HepG2 (cell line): ENCODE results near the gene FOSB. TPM values are rescaled to one million over a fixed set of nuclear protein-coding genes. Genes with fewer than 3 reads are reported as not detected.
A peak's percentile ranks its signal among the peaks of the same experiment; 100 is the strongest.

Source experiments
- AGO2 ChIP-seq: fragments of 200-400 bp; formaldehyde crosslinking; optimal IDR thresholded peaks from 2 replicates; pipeline ENCODE3; 2017; ENCODE audit warnings: mild to moderate bottlenecking, low read depth, low read length, moderate library complexity
- AKNA ChIP-seq: sonication (generic); formaldehyde crosslinking; IDR thresholded peaks from 2 replicates; pipeline ENCODE4 v1.4.0; 2020; ENCODE audit warnings: missing genetic modification reagents, borderline replicate concordance
- BCL6 ChIP-seq: IDR thresholded peaks from 2 replicates; pipeline ENCODE4 v1.6.1; 2016; ENCODE audit warnings: missing genetic modification reagents, missing compliant biosample characterization
- CBX5 ChIP-seq: sonication (generic); formaldehyde crosslinking; IDR thresholded peaks from 2 replicates; pipeline ENCODE4 v1.4.0; 2020; ENCODE audit warnings: missing genetic modification reagents, borderline replicate concordance
- DZIP1 ChIP-seq: sonication (generic); formaldehyde crosslinking; IDR thresholded peaks from 2 replicates; pipeline ENCODE4 v1.5.0; 2020; ENCODE audit warnings: mild to moderate bottlenecking, missing genetic modification reagents
- HNRNPH1 ChIP-seq: fragments of 200-400 bp; formaldehyde crosslinking; optimal IDR thresholded peaks from 2 replicates; pipeline ENCODE3; 2017; ENCODE audit warnings: mild to moderate bottlenecking, low read depth, low read length
- MAF1 ChIP-seq: sonication (generic); formaldehyde crosslinking; IDR thresholded peaks from 2 replicates; pipeline ENCODE4 v1.5.0; 2020; ENCODE audit warnings: missing genetic modification reagents, borderline replicate concordance
- PCBP1 ChIP-seq: fragments of 200-400 bp; formaldehyde crosslinking; IDR thresholded peaks from 2 replicates; pipeline ENCODE4 v1.6.1; 2017; ENCODE audit warnings: mild to moderate bottlenecking, low read depth, low read length, borderline replicate concordance
- RORA ChIP-seq: sonication (generic); formaldehyde crosslinking; IDR thresholded peaks from 2 replicates; pipeline ENCODE4 v1.5.0; 2020; ENCODE audit warnings: mild to moderate bottlenecking, missing genetic modification reagents, moderate library complexity
- RXRB ChIP-seq: IDR thresholded peaks from 2 replicates; pipeline ENCODE4 v1.6.1; 2016; ENCODE audit warnings: borderline replicate concordance, missing genetic modification reagents, missing compliant biosample characterization
- SUZ12 ChIP-seq: fragments of 150-350 bp; IDR thresholded peaks from 2 replicates; pipeline ENCODE4 v1.6.1; 2014; ENCODE audit warnings: low read depth, low read length
- TAF15 ChIP-seq: fragments of 200-400 bp; formaldehyde crosslinking; IDR thresholded peaks from one replicate; pipeline ENCODE4 v1.6.1; 2018; ENCODE audit warnings: mild to moderate bottlenecking, low read depth, low read length; ENCODE audit not compliant: poor library complexity, severe bottlenecking
- ZMYM4 ChIP-seq: sonication (generic); formaldehyde crosslinking; IDR thresholded peaks from 2 replicates; pipeline ENCODE4 v1.8.1; 2023; ENCODE audit warnings: mild to moderate bottlenecking, missing genetic modification reagents
- ZNF136 ChIP-seq: sonication (generic); formaldehyde crosslinking; IDR thresholded peaks from 2 replicates; pipeline ENCODE4 v1.8.1; 2022; ENCODE audit warnings: low read depth, mild to moderate bottlenecking, moderate library complexity, missing genetic modification reagents
- ZNF264 ChIP-seq: sonication (generic); formaldehyde crosslinking; IDR thresholded peaks from 2 replicates; pipeline ENCODE4 v1.4.0; 2020; ENCODE audit warnings: missing genetic modification reagents
- ZNF574 ChIP-seq: sonication (generic); formaldehyde crosslinking; IDR thresholded peaks from 2 replicates; pipeline ENCODE4 v1.4.0; 2020; ENCODE audit warnings: missing genetic modification reagents
- ZNF670 ChIP-seq: sonication (generic); formaldehyde crosslinking; IDR thresholded peaks from 2 replicates; pipeline ENCODE4 v1.8.0; 2022; ENCODE audit warnings: mild to moderate bottlenecking, missing genetic modification reagents, borderline replicate concordance
- ZSCAN9 ChIP-seq: IDR thresholded peaks from 2 replicates; pipeline ENCODE4 v1.6.1; 2016; ENCODE audit warnings: borderline replicate concordance
- polyA plus RNA-seq, 8 experiments: library from polyadenylated mRNA; depleted of rRNA in 3 of 8; stranded (reverse) in 7 of 8; unstranded in 1 of 8; fragments of >200 nt; fragmentation: Illumina TruSeq in 4 of 8; extraction: Trizol in 4 of 8; gene quantifications; 2 replicates each; pipeline versions ENCODE4 v1.2.1 to v1.2.3, GENCODE V29; 2011 to 2016; ENCODE audit warnings: low read depth in 4 of 8, missing spikeins in 1 of 8, mixed read lengths in 1 of 8; ENCODE audit not compliant: insufficient read depth in 1 of 8
- total RNA-seq, 5 experiments: library from RNA; depleted of rRNA; stranded (reverse); fragments of >200 nt; fragmentation: Illumina TruSeq; extraction: Trizol; gene quantifications; 2 replicates each; pipeline ENCODE4 v1.2.3, GENCODE V29; 2016; ENCODE audit warnings: low read depth in 1 of 5

Gene FOSB
- total and polyA plus RNA-seq, 2 of the 13 experiments (the other 11 are each of a cell fraction or from before 2014, with no cell fraction given): 2.8 to 6.0 TPM

GRCh38 chr19:45506989-45507871 lies 39.4 kb downstream of the FOSB start, which contains the start of gene VASP (continued):
- TF ChIP-seq AKNA (CRISPR knock-in tag) (no peak), BCL6 (CRISPR knock-in tag) (no peak), ZMYM4 (CRISPR knock-in tag) (0 out of 2 replicates have a peak, but pooled peaks have one; percentile 29), ZNF264 (peak; percentile 57), RORA (CRISPR knock-in tag) (no peak), ZSCAN9 (peak; percentile 87; the same call in 1 of the 2 replicates), TAF15 (no peak), DZIP1 (CRISPR knock-in tag) (no peak), ZNF136 (CRISPR knock-in tag) (no peak), SUZ12 (peak; percentile 57), ZNF574 (CRISPR knock-in tag) (peak; percentile 80), AGO2 (peak; percentile 76), RXRB (no peak), MAF1 (CRISPR knock-in tag) (0 out of 2 replicates have a peak, but pooled peaks have one; percentile 25), PCBP1 (peak; percentile 66; the same call in 1 of the 2 replicates), CBX5 (CRISPR knock-in tag) (no peak), ZNF670 (CRISPR knock-in tag) (0 out of 2 replicates have a peak, but pooled peaks have one; percentile 24), HNRNPH1 (no peak)
